Type B pancreatic cell (in vitro differentiated cells): Measurements from ENCODE around the gene CXCL17. TPM values are rescaled to one million over a fixed set of nuclear protein-coding genes. Genes with fewer than 3 reads are reported as not detected.
A peak's percentile ranks its signal among the peaks of the same experiment; 100 is the strongest.

Experiments used
- DNase-seq: peaks from one replicate; pipeline ENCODE4 v3.0.0; 2021; ENCODE audit warnings: mixed read lengths; ENCODE audit not compliant: unreplicated experiment; ENCODE audit errors: extremely low spot score
- H3K27ac Mint-ChIP-seq: 2 replicates; pipeline ENCODE4 v1.8.0; 2021; ENCODE audit warnings: mild to moderate bottlenecking, mixed read lengths
- H3K27me3 Mint-ChIP-seq: 2 replicates; pipeline ENCODE4 v1.8.0; 2021; ENCODE audit warnings: mixed read lengths
- H3K36me3 Mint-ChIP-seq: 2 replicates; pipeline ENCODE4 v1.8.0; 2021; ENCODE audit warnings: mixed read lengths
- H3K4me1 Mint-ChIP-seq: one replicate; pipeline ENCODE4 v1.8.0; 2021; ENCODE audit warnings: mixed read lengths; ENCODE audit not compliant: unreplicated experiment
- H3K4me3 Mint-ChIP-seq: 2 replicates; pipeline ENCODE4 v1.8.0; 2021; ENCODE audit warnings: mild to moderate bottlenecking, mixed read lengths
- H3K9me3 Mint-ChIP-seq: 2 replicates; pipeline ENCODE4 v1.8.0; 2021; ENCODE audit warnings: mixed read lengths
- total RNA-seq: library from RNA; stranded (reverse); gene quantifications from 2 replicates; pipeline ENCODE4 v1.2.1, GENCODE V29; 2021; ENCODE audit warnings: low replicate concordance
- TF ChIP-seq, protein P1 (sequence below): fragments of 200-600 bp; sonication (generic); conservative IDR thresholded peaks from 2 replicates; pipeline ENCODE4 v1.5.0; 2021; ENCODE audit warnings: antibody characterized with exemption, mild to moderate bottlenecking

The CXCL17 gene
- total RNA-seq, 1 donor from 2014 or later: 3.2 TPM

GRCh38 chr19:42423462-42424344 is 19.0 kb downstream of the CXCL17 start:
- Mint-ChIP-seq H3K27me3 (peaks cover 7% of the 10 kb centered on the region), H3K9me3 (no peaks in the 10 kb centered on the region), H3K27ac (peak overlapping the region; percentile 77), H3K36me3 (peaks cover 6% of the 10 kb centered on the region), H3K4me1 (peaks cover 28% of the 10 kb centered on the region), H3K4me3 (peak overlapping the region; percentile 97)
- TF ChIP-seq, protein P1, sequence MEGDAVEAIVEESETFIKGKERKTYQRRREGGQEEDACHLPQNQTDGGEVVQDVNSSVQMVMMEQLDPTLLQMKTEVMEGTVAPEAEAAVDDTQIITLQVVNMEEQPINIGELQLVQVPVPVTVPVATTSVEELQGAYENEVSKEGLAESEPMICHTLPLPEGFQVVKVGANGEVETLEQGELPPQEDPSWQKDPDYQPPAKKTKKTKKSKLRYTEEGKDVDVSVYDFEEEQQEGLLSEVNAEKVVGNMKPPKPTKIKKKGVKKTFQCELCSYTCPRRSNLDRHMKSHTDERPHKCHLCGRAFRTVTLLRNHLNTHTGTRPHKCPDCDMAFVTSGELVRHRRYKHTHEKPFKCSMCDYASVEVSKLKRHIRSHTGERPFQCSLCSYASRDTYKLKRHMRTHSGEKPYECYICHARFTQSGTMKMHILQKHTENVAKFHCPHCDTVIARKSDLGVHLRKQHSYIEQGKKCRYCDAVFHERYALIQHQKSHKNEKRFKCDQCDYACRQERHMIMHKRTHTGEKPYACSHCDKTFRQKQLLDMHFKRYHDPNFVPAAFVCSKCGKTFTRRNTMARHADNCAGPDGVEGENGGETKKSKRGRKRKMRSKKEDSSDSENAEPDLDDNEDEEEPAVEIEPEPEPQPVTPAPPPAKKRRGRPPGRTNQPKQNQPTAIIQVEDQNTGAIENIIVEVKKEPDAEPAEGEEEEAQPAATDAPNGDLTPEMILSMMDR: no peak
- peak; percentile 86 for DNase-seq

- DNase-seq: no peak
- Mint-ChIP-seq H3K4me3 (peak overlapping the region; percentile 97), H3K27me3 (peaks cover 7% of the 10 kb centered on the region), H3K4me1 (peaks cover 28% of the 10 kb centered on the region), H3K9me3 (no peaks in the 10 kb centered on the region), H3K27ac (peak overlapping the region; percentile 77), H3K36me3 (peaks cover 6% of the 10 kb centered on the region)
- TF ChIP-seq, protein P1: no peak
These were observed 19.8 kb downstream of the CXCL17 start for GRCh38 chr19:42422901-42423461.

DNA sequence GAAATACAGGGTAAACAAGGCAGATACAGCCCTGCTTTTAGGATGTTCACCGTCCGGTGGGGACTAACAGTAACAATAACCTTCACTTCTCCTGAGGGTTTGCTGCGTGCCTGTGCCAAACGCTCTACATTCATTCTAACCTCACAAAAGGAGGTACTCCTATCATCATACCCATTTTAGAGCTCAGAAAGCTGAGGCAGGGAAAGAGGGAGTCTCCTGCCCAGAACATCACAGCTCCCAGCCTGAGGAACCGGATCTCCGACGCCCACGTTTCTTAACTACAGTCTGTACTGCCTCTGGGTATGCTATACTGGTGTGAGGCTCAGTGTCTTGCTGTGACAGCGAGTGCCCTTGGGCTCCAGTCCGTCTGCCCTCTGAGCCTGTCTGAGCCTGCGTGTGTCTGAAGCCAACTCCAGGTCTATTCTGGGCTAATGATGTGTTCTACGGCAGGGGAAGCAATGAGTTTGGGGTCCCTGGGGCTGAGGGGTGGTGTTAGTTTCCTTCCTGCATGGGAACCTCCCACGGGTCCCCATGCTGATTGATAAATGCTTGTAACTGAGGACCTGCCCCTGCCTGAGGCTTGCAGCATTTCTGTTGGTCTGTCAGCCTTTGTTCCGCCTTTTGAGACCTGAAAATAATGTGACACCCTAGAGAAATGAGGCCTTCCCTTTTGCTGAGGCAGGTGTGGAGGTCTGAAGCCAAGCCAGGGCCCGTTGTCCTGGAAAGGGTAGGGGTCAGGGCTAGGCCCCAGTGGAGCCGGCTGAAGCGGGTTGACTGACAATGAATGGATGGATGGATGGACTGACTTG is 20.4 kb downstream of the CXCL17 start:
- DNase-seq: no peak
- Mint-ChIP-seq H3K36me3 (peaks cover 6% of the 10 kb centered on the region), H3K27ac (peak overlapping the region; percentile 77), H3K4me1 (peaks cover 28% of the 10 kb centered on the region), H3K9me3 (no peaks in the 10 kb centered on the region), H3K27me3 (peaks cover 7% of the 10 kb centered on the region), H3K4me3 (peak overlapping the region; percentile 97)
- TF ChIP-seq, protein P1: no peak

- no peaks in the 10 kb centered on the region for H3K9me3 Mint-ChIP-seq
These were observed 21.1 kb downstream of the CXCL17 start for GRCh38 chr19:42421591-42422031.

GRCh38 chr19:42421101-42421500 is 21.6 kb downstream of the CXCL17 start:
- Mint-ChIP-seq H3K27me3 (peaks cover 7% of the 10 kb centered on the region), H3K27ac (no peak overlapping the region), H3K36me3 (peaks cover 6% of the 10 kb centered on the region), H3K9me3 (no peaks in the 10 kb centered on the region), H3K4me1 (peaks cover 28% of the 10 kb centered on the region), H3K4me3 (peak overlapping the region; percentile 97)
- TF ChIP-seq, protein P1: no peak
- no peak for DNase-seq

More at GRCh38 chr19:42421591-42422031, 21.1 kb downstream of the CXCL17 start:
- TF ChIP-seq, protein P1: no peak
- no peak for DNase-seq
- Mint-ChIP-seq H3K36me3 (peaks cover 6% of the 10 kb centered on the region), H3K4me3 (peak overlapping the region; percentile 97), H3K27me3 (peaks cover 7% of the 10 kb centered on the region), H3K4me1 (peaks cover 28% of the 10 kb centered on the region), H3K27ac (peak overlapping the region; percentile 26)
